SK-N-MC (cell line): ENCODE data around the gene HTR3B.

Experiments
- EZH2 ChIP-seq: fragments of 200-600 bp; sonication (generic); IDR thresholded peaks from one replicate; pipeline ENCODE4 v1.6.1; 2017; ENCODE audit warnings: antibody characterized with exemption
- FOXP2 ChIP-seq: optimal IDR thresholded peaks from 2 replicates; pipeline ENCODE3; 2011; ENCODE audit warnings: mild to moderate bottlenecking, moderate library complexity; ENCODE audit not compliant: insufficient read depth; ENCODE audit errors: extremely low read length, control extremely low read depth
- POLR2AphosphoS5 ChIP-seq: IDR thresholded peaks from 2 replicates; pipeline ENCODE4 v1.6.1; 2012; ENCODE audit warnings: mild to moderate bottlenecking, low read depth, low read length, borderline replicate concordance

GRCh38 chr11:113904379-113905101 lies at the start of gene HTR3B:
- TF ChIP-seq EZH2: no peak
- TF ChIP-seq POLR2AphosphoS5: no peak; the same call in 1 of the 2 replicates
- peak; percentile 20 for TF ChIP-seq FOXP2
